Activated naive CD4-positive, alpha-beta T cell treated with anti-CD3 and anti-CD28 coated beads, Interleukin-2, amount 10 ng/mL, durations not matched to agents 7 days and 5 days (primary cell): Measurements from ENCODE around the gene BBC3.

Experiments
- CTCF ChIA-PET: fragments of 350-600 bp; sonication (Branson Sonifier 250); formaldehyde crosslinking; loops from one replicate; lab custom pipeline; 2021; ENCODE audit warnings: antibody characterized with exemption; lab: Charles Lee
- DNase-seq: peaks from one replicate; pipeline ENCODE4 v3.0.0-alpha.2; 2020
- H3K27ac Mint-ChIP-seq: one replicate; pipeline ENCODE4 v1.8.0; 2021; ENCODE audit warnings: mild to moderate bottlenecking, moderate library complexity, mixed read lengths
- H3K27me3 Mint-ChIP-seq: one replicate; pipeline ENCODE4 v1.8.0; 2021; ENCODE audit warnings: mild to moderate bottlenecking, mixed read lengths
- H3K36me3 Mint-ChIP-seq: one replicate; pipeline ENCODE4 v1.8.0; 2021; ENCODE audit warnings: mixed read lengths
- H3K4me1 Mint-ChIP-seq: one replicate; pipeline ENCODE4 v1.8.0; 2021; ENCODE audit warnings: mixed read lengths
- H3K4me3 Mint-ChIP-seq: one replicate; pipeline ENCODE4 v1.8.0; 2021; ENCODE audit warnings: mild to moderate bottlenecking, moderate library complexity, mixed read lengths
- H3K9me3 Mint-ChIP-seq: one replicate; pipeline ENCODE4 v1.8.0; 2021; ENCODE audit warnings: mixed read lengths

The BBC3 gene

GRCh38 chr19:47215581-47215980 is 15.4 kb downstream of the BBC3 start:
- no peak overlapping the region for H3K4me3 Mint-ChIP-seq
- peaks cover 7% of the 10 kb centered on the region for H3K36me3 Mint-ChIP-seq
- CTCF ChIA-PET, result interaction anchor here (9.7 kb wide), 1 partner anchor 30 kb away, joined by 197 read pairs; no protein-coding TSS in a partner anchor
- H3K27ac Mint-ChIP-seq, result no peak overlapping the region
- H3K27me3 Mint-ChIP-seq, result peaks cover 4% of the 10 kb centered on the region
- peaks cover 11% of the 10 kb centered on the region for H3K4me1 Mint-ChIP-seq
- DNase-seq, result no peak
- H3K9me3 Mint-ChIP-seq, result no peaks in the 10 kb centered on the region

GRCh38 chr19:47210689-47211316 is 20.2 kb downstream of the BBC3 start:
- Mint-ChIP-seq H3K27me3 (no peaks in the 10 kb centered on the region), H3K27ac (peak overlapping the region; percentile 86), H3K4me3 (no peak overlapping the region), H3K9me3 (no peaks in the 10 kb centered on the region), H3K36me3 (peaks cover 35% of the 10 kb centered on the region), H3K4me1 (peaks cover 19% of the 10 kb centered on the region)
- CTCF ChIA-PET, result interaction anchor here (0.5 to 9.7 kb wide), 23 partner anchors 10 to 198 kb away, joined by 3 to 197 read pairs (median 5); partner anchors contain the start of genes CCDC9 and SAE1
- DNase-seq, result peak; percentile 88

GRCh38 chr19:47210180-47210490 is 20.9 kb downstream of the BBC3 start:
- H3K27ac Mint-ChIP-seq, result peak overlapping the region; percentile 86
- peaks cover 19% of the 10 kb centered on the region for H3K4me1 Mint-ChIP-seq
- H3K27me3 Mint-ChIP-seq, result no peaks in the 10 kb centered on the region
- no peaks in the 10 kb centered on the region for H3K9me3 Mint-ChIP-seq
- CTCF ChIA-PET, result interaction anchor here (0.5 to 9.7 kb wide), 20 partner anchors 9 to 197 kb away, joined by 3 to 197 read pairs (median 6); partner anchors contain the start of gene CCDC9
- H3K4me3 Mint-ChIP-seq, result no peak overlapping the region
- no peak for DNase-seq
- H3K36me3 Mint-ChIP-seq, result peaks cover 35% of the 10 kb centered on the region

- Mint-ChIP-seq H3K9me3 (no peaks in the 10 kb centered on the region), H3K27ac (peak overlapping the region; percentile 79), H3K27me3 (no peaks in the 10 kb centered on the region), H3K4me1 (peaks cover 19% of the 10 kb centered on the region), H3K36me3 (peaks cover 40% of the 10 kb centered on the region), H3K4me3 (no peak overlapping the region)
- CTCF ChIA-PET, result interaction anchor here (0.9 to 9.7 kb wide), 17 partner anchors 9 to 197 kb away, joined by 3 to 197 read pairs (median 8); partner anchors contain the start of gene CCDC9
- DNase-seq, result no peak
These were observed 21.4 kb downstream of the BBC3 start for GRCh38 chr19:47209319-47210179.

GRCh38 chr19:47203254-47203653 is 27.7 kb downstream of the BBC3 start:
- DNase-seq, result no peak
- CTCF ChIA-PET, result no interaction called here
- Mint-ChIP-seq H3K4me3 (no peak overlapping the region), H3K27me3 (no peaks in the 10 kb centered on the region), H3K9me3 (no peaks in the 10 kb centered on the region), H3K36me3 (peaks cover 45% of the 10 kb centered on the region), H3K27ac (no peak overlapping the region), H3K4me1 (peaks cover 9% of the 10 kb centered on the region)

- H3K4me1 Mint-ChIP-seq, result peaks cover 9% of the 10 kb centered on the region
- H3K4me3 Mint-ChIP-seq, result no peak overlapping the region
- H3K9me3 Mint-ChIP-seq, result no peaks in the 10 kb centered on the region
- CTCF ChIA-PET, result interaction anchor here (1.4 to 3.8 kb wide), 2 partner anchors 10 to 14 kb away, joined by 3 to 16 read pairs; no protein-coding TSS in a partner anchor
- no peaks in the 10 kb centered on the region for H3K27me3 Mint-ChIP-seq
- H3K27ac Mint-ChIP-seq, result no peak overlapping the region
- no peak for DNase-seq
- H3K36me3 Mint-ChIP-seq, result peaks cover 47% of the 10 kb centered on the region
These were observed 30.5 kb downstream of the BBC3 start for GRCh38 chr19:47200530-47200929.

- H3K4me3 Mint-ChIP-seq, result no peak overlapping the region
- H3K27me3 Mint-ChIP-seq, result no peaks in the 10 kb centered on the region
- peaks cover 36% of the 10 kb centered on the region for H3K36me3 Mint-ChIP-seq
- no peaks in the 10 kb centered on the region for H3K9me3 Mint-ChIP-seq
- peak overlapping the region; percentile 34 for H3K27ac Mint-ChIP-seq
- DNase-seq, result no peak
- CTCF ChIA-PET, result no interaction called here
- peaks cover 26% of the 10 kb centered on the region for H3K4me1 Mint-ChIP-seq
These were observed 33.9 kb downstream of the BBC3 start for GRCh38 chr19:47197141-47197540.

GRCh38 chr19:47195434-47195833 is 35.6 kb downstream of the BBC3 start:
- Mint-ChIP-seq H3K9me3 (no peaks in the 10 kb centered on the region), H3K36me3 (peaks cover 41% of the 10 kb centered on the region), H3K4me1 (peaks cover 38% of the 10 kb centered on the region), H3K27me3 (no peaks in the 10 kb centered on the region), H3K27ac (peak overlapping the region; percentile 69), H3K4me3 (no peak overlapping the region)
- CTCF ChIA-PET, result no interaction called here
- no peak for DNase-seq

GRCh38 chr19:47190167-47190727 is 40.8 kb downstream of the BBC3 start:
- Mint-ChIP-seq H3K27ac (peak overlapping the region; percentile 98), H3K4me3 (peak overlapping the region; percentile 6), H3K9me3 (no peaks in the 10 kb centered on the region), H3K27me3 (no peaks in the 10 kb centered on the region), H3K4me1 (peaks cover 77% of the 10 kb centered on the region), H3K36me3 (peaks cover 48% of the 10 kb centered on the region)
- CTCF ChIA-PET, result interaction anchor here (1.2 to 1.4 kb wide), 2 partner anchors 20 to 57 kb away, joined by 3 to 4 read pairs; no protein-coding TSS in a partner anchor
- peak; percentile 66 for DNase-seq

- no peak overlapping the region for H3K4me3 Mint-ChIP-seq
- CTCF ChIA-PET, result interaction anchor here (0.8 to 4.4 kb wide), 7 partner anchors 11 to 58 kb away, joined by 3 to 37 read pairs (median 12); no protein-coding TSS in a partner anchor
- peaks cover 80% of the 10 kb centered on the region for H3K4me1 Mint-ChIP-seq
- no peak for DNase-seq
- peak overlapping the region; percentile 98 for H3K27ac Mint-ChIP-seq
- peaks cover 54% of the 10 kb centered on the region for H3K36me3 Mint-ChIP-seq
- H3K9me3 Mint-ChIP-seq, result no peaks in the 10 kb centered on the region
- no peaks in the 10 kb centered on the region for H3K27me3 Mint-ChIP-seq
These were observed 42.4 kb downstream of the BBC3 start for GRCh38 chr19:47188507-47189033.

GRCh38 chr19:47187797-47188196 is 43.2 kb downstream of the BBC3 start:
- CTCF ChIA-PET, result interaction anchor here (0.8 to 4.4 kb wide), 10 partner anchors 10 to 59 kb away, joined by 3 to 37 read pairs (median 8); no protein-coding TSS in a partner anchor
- Mint-ChIP-seq H3K9me3 (no peaks in the 10 kb centered on the region), H3K4me1 (peaks cover 80% of the 10 kb centered on the region), H3K4me3 (no peak overlapping the region), H3K27ac (peak overlapping the region; percentile 98), H3K27me3 (no peaks in the 10 kb centered on the region), H3K36me3 (peaks cover 60% of the 10 kb centered on the region)
- DNase-seq, result peak; percentile 38

GRCh38 chr19:47187335-47187655 is 43.7 kb downstream of the BBC3 start:
- H3K27ac Mint-ChIP-seq, result peak overlapping the region; percentile 98
- no peaks in the 10 kb centered on the region for H3K9me3 Mint-ChIP-seq
- peak overlapping the region; percentile 40 for H3K4me3 Mint-ChIP-seq
- H3K4me1 Mint-ChIP-seq, result peaks cover 81% of the 10 kb centered on the region
- CTCF ChIA-PET, result interaction anchor here (0.9 to 4.4 kb wide), 11 partner anchors 10 to 59 kb away, joined by 3 to 37 read pairs (median 9); no protein-coding TSS in a partner anchor
- DNase-seq, result no peak
- no peaks in the 10 kb centered on the region for H3K27me3 Mint-ChIP-seq
- peaks cover 63% of the 10 kb centered on the region for H3K36me3 Mint-ChIP-seq

- H3K4me1 Mint-ChIP-seq, result peaks cover 86% of the 10 kb centered on the region
- peak overlapping the region; percentile 40 for H3K4me3 Mint-ChIP-seq
- CTCF ChIA-PET, result interaction anchor here (0.9 to 4.4 kb wide), 14 partner anchors 9 to 60 kb away, joined by 3 to 37 read pairs (median 8); no protein-coding TSS in a partner anchor
- no peaks in the 10 kb centered on the region for H3K9me3 Mint-ChIP-seq
- H3K36me3 Mint-ChIP-seq, result peaks cover 67% of the 10 kb centered on the region
- no peaks in the 10 kb centered on the region for H3K27me3 Mint-ChIP-seq
- H3K27ac Mint-ChIP-seq, result peak overlapping the region; percentile 98
- DNase-seq, result peak; percentile 84
These were observed 44.3 kb downstream of the BBC3 start for GRCh38 chr19:47186446-47187334.
